SK-N-DZ (cell line): Measurements from ENCODE around the gene SEC23A. TPM values are rescaled to one million over a fixed set of nuclear protein-coding genes. Genes with fewer than 3 reads are reported as not detected.
"Not testable (repeated sequence)": the region's sequence is repeated elsewhere in the genome, so short reads cannot be mapped to it uniquely, and the experiment has no call there.

Experiments used
- DNase-seq: peaks from one replicate; pipeline ENCODE4 v3.0.0-alpha.2; 2015; ENCODE audit warnings: low spot score
- polyA plus RNA-seq, 2 experiments: library from polyadenylated mRNA; depleted of rRNA; stranded (reverse); fragments of >200 nt; gene quantifications; 2 replicates each; pipeline ENCODE4 v1.2.3, GENCODE V29; 2014

Gene SEC23A
- 55.5 and 67.9 TPM in 2 replicates for polyA plus RNA-seq (2014; cell fraction: cytosol; rRNA removed)
- polyA plus RNA-seq (2014; cell fraction: nucleus; rRNA removed): 41.6 and 51.5 TPM in 2 replicates

DNA sequence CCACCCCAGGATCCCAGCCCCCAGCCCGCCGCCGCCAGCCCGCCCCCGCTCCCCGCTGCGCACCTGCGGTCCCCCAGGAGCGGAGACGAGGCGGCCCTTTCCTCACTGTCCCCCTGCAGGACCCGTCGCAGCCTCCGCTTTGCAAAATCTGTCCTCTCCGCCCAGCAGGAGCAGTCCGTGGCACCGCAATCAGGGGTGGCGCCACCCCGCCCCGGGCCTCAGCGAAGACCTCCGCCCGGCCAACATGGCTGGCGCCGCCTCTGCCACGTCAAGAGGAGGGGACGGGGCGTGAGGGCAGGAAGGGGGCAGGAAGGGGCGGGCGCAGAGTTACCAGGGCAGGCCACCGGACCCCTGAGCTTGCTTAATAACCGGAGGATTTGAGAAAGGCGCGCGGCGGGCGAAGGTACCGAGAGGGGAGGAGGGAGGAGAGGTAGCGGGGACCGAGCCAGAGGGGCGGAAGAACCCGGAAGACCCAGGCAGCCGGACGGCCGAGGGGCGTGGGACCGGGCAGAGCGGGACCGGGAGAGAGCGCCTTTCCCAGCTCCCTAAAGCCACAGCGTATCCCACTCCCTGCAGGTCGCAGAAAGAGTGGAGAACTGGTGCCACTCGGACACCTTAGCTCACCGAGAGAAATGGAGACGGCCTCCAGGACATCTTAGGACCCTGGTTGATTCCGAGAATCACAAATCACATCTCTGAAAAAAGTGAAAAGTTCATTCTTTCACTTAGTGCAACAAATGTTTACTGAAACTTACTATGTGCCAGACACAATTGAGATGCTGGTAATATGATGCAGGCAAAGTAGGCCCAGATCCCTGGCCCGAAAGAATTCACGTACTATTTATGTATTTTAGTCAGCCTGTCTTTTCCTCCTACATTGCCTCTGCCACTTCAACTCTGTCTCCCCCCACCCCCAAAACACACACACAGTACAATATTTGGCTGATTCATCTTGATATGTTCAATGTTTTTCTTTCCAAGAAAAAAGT is at the start of gene SEC23A:
SEC23A (minus strand) TSS at position 267 of the 989 bp plus-strand sequence. CDS start 7,117 bp downstream, outside the sequence.
- peak; percentile 91 for DNase-seq

DNA sequence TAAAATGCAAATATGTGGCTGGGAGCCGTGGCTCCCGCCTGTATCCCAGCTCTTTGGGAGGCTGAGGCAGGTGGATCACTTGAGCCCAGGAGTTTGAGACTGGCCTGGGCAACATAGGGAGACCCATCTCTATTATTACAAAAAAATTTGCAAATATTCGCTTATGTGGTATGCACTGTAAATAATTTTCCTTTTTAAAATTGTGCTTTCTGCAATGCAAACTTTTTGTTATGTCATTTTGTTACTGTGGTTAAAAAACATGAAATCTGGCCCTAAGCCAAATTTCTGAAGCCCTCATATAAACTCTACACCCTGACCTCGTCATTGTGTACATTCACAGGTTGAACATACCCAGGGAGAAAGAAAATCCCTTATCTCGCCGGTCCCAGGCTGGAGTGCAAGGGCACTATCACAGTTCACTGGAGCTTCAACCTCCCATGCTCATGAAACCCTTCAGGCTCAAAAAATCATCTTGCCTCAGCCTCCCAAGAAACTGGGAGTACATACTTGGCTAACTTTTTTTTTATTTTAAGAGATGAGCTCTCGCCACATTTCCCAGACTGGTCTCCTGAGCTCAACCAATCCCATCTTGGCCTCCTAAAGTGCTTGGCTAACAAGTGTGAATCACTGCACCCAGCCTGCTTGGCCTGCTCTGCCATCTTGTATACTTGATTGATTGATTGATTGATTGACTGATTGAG is 42.4 kb upstream of the SEC23A start:
- DNase-seq: no peak

DNA sequence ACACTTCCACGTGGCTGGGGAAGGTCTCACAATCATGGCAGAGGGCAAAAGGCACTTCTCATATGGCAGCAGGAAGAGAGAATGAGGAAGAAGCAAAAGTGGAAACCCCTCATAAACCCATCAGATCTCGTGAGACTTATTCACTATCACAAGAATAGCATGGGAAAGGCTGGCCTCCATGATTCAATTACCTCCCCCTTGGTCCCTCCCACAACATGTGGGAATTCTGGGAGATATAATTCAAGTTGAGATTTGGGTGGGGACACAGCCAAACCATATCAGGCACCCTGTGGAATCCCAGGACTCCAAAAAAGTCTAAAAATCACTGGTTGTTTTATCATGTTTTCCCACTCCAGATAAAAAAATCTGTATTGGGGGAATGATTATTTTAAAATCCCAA is 40.2 kb upstream of the SEC23A start:
- DNase-seq: not testable (repeated sequence)

DNA sequence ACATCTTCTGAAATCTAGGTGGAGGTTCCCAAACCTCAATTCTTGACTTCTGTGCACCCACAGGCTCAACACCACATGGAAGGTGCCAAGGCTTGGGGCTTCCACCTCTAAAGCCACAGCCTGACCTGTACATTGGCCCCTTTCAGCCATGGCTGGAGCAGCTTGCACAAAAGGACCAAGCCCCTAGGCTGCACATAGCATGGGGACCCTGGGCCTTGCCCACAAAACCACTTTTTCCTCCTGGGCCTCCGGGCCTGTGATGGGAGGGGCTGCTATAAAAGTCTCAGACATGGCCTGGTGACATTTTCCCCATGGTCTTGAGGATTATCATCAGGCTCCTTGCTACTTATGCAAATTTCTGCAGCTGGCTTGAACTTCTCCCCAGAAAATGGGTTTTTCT is 38.6 kb upstream of the SEC23A start:
- DNase-seq: not testable (repeated sequence)

DNA sequence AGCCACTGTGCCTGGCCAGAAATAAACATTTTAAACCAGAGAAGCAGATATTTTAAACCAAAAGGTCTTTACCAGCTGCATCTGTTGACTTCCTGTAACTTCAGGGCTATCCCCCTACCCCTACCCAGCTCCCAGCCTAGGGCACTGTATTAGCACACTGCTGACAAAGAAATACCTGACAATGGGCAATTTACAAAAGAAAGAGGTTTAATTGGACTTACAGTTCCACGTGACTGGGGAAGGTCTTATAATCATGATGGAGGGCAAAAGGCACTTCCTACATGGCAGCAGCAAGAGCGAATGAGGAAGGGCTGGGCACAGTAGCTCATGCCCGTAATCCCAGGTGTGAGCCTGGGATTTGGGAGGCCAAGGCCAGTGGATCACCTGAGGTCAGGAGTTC is 37.1 kb upstream of the SEC23A start:
- DNase-seq: no peak

DNA sequence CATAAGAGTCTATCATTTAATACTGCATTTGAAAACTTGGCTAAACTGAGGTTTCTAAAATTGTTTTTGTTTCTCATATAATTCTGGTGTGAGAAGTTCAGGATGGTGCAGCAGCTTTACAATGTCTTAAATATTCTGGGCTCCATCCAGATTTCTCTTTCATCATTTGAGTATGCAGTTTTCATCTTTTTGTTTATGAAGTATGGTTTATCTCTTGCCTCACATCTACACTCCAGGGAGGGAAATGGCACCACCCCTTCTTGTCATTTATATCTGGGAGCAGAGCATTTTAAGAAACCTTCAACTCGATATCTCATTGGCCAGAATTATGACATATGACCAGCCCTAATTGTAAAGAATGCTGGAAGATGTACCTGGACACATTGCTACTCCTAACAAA is 35.4 kb upstream of the SEC23A start:
- no peak for DNase-seq

DNA sequence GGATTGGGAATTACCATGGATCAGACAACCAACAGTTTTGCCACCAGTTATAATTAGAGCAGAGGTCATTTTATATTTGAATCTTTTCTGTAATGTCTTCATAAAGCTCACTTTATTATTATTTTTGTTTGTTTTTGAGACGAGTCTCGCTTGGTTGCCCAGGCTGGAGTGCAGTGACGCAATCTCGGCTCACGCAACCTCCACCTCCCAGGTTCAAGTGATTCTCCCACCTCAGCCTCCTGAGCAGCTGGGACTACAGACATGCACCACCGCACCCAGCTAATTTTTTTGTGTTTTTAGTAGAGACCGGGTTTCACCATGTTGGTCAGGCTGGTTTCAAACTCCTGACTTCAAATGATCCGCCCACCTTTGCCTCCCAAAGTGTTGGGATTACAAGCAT is 34.8 kb upstream of the SEC23A start:
- not testable (repeated sequence) for DNase-seq

DNA sequence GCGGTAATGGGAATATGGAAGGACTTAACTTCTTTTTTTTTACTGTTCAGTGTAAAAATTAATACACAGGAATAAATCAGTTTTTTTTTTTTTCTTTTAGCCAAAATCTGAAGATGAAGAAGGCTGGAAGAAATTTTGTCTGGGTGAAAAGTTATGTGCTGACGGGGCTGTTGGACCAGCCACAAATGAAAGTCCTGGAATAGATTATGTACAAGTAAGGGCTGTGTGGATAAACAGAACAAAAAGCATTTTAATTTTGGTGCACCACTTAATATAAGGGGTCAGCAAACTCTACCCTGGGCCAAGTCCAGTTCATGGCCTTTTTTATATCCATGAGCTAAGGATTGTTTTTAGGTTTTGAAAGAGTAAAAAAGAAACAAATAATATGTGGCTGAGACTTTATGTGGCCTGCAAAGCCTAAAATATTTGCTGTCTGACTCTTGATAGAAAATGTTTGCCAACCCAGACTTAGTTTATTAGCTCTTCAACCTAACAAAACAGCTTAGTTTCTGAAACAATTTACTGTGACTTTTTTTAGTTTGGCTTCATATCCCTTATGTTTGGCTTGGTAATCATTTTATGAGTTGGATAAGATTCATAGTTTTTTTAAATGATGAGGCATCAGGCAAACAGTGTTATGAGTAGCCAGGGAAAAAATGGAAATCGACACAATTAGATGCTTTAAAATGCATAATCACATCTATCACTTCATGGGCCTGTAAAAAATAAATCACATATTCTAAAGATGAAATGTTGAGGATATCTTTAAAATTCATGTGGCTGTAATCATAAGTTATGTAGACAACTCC is 19.5 kb upstream of the SEC23A start:
- DNase-seq: no peak

DNA sequence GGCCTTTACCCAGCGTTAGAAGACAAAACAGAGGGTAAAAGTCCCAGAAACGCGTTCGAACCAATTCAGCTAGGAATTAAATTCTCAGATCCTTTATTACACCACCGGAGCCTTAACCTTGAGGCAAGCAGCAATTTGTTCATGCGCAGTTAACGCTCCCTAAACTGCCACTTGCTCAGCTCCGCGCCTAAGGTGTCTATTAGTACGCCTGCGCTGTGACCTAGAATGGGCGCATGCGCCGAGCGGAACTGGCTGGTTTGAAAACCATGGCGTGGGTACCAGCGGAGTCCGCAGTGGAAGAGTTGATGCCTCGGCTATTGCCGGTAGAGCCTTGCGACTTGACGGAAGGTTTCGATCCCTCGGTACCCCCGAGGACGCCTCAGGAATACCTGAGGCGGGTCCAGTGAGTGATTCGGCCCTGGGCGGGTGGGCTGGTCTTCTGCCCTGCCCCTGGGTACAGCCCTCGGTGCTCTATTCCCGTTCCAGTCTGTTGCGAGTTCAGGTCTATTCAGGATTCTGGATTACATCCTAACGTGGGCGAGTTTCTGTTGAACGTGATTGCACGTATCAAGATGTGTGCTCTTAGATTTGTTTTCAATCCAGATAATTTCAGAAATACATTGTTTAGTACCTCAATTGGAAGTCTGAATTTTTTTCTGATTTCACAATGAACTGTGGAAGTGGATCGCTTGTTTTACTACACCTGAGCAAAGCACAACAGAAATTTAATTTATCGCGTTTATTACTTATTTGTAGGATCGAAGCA is 11.2 kb upstream of the SEC23A start, which contains the start of gene GEMIN2:
GEMIN2 (plus strand) TSS at position 251 of the 766 bp plus-strand sequence; CDS start at position 267, 16 bp downstream.
- DNase-seq: peak; percentile 93

DNA sequence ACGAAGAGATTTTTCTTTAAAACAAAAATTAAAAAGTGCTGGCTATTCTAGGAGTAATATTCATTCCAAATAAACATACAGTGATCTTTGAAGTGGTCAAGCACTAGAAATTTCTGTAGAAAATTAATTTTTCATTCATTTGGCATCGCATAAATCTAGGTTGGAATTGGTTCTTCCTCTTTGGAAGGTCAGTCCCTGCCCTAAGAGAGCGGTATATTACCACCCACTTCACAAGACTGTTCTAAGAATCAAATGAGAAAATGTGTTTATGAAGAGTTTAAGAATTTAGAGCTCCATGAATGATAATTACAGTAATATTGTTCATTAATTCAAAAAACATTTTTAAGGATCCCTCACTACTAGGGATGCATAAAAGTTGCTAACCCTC is 10.6 kb upstream of the SEC23A start:
- no peak for DNase-seq

DNA sequence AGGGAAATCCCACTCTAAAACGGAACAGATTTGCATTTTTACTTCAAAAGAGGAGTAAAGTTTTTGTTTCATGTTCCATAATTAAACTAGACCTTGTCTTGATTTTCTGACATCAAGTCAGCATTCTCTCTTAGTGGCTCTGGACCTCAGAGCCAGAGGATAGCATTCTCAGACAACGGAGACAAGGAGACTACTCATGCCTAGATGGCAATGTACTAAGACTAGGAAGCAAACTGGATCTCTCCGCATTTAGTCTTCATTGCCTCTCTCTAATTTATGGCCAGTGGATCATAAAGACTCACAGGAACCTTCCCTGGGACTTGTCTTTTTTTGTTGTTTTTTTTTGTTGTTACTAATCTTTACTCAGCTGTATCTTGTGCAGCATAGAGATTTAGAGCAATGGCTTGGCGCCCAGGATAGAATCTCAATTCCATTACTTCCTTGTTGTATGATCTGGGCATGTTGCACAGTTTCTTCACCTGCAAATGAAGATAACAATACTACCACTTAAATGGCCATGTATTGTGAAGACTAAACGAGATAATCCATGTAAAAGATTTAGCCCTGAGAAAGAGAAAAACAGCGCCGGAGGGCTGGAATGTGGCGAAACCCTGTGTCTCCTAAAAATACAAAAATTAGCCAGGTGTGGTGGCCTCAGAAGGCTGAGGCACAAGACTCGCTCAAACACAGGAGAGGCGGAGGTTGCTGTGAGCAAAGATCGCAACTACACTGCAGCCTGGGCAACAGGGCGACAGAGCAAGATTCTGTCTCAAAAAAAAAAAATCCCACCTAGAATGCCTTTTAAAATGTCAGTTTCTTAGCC is 7.1 kb upstream of the SEC23A start:
- no peak for DNase-seq

DNA sequence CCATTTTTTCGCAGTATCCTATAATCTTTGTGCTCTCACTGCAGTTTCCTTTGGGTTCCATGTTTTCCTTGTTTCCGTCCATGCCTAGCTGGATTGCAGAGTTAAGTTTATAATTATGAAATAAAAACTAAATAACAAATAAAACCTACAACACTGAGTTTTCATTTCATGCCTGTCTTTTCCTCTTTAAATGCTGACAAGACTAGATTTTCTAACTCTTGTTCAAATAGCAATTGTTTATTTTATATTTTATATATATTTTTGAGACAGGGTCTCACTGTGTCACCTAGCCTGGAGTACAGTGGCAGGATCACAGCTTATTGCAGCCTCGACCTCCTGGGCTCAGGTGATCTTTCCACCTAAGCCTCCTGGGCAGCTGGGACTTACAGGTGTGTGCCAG is 5.8 kb upstream of the SEC23A start:
- DNase-seq: no peak

DNA sequence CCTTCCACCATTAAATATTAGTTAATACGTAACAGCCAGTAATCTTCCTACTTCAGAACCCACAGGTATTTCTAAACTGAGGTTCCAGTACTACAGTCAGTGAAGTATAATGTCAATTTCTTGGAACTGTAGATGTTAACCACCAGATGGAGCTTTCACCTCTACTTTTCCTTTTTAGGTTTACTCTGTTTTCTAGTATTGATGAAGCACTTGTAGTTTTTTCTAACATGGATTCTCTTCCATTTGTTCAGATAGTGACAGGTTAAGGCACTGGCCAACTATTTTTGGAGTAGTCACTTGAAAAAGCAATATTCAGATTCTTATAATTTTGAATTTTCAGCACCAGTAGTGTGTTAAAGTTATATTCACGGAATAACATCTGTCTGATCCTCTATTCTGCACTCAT is 4.6 kb upstream of the SEC23A start:
- DNase-seq: peak; percentile 44

DNA sequence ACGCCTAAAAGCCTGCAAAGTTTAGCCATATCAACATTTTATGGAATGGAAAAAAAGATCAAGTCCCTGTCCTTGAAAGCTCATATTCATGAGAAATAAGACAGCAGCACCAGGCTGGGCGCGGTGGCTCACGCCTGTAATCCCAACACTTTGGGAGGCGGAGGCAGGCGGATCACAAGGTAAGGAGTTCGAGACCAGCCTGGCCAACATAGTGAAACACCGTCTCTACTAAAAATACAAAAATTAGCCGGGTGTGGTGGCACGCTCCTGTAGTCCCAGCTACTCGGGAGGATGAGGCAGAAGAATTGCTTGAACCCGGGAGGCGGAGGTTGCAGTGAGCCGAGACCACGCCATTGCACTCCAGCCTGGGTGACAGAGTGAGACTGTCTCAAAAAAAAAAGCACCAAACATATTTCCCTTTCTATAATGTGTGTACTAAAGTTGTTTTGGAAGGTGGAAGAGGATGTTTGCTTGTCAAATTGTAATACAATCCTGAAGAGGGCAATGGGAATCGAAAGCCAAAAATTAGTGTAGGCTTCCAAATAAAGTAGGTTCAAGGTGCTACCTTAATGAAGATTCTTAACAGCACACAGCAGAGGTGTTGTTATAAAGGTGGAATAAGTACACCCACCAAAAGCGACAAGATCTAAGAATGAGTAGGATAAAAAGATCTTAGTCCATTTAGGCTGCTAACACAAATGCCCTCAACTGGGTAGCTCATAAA is 1.2 kb upstream of the SEC23A start:
- not testable (repeated sequence) for DNase-seq

DNA sequence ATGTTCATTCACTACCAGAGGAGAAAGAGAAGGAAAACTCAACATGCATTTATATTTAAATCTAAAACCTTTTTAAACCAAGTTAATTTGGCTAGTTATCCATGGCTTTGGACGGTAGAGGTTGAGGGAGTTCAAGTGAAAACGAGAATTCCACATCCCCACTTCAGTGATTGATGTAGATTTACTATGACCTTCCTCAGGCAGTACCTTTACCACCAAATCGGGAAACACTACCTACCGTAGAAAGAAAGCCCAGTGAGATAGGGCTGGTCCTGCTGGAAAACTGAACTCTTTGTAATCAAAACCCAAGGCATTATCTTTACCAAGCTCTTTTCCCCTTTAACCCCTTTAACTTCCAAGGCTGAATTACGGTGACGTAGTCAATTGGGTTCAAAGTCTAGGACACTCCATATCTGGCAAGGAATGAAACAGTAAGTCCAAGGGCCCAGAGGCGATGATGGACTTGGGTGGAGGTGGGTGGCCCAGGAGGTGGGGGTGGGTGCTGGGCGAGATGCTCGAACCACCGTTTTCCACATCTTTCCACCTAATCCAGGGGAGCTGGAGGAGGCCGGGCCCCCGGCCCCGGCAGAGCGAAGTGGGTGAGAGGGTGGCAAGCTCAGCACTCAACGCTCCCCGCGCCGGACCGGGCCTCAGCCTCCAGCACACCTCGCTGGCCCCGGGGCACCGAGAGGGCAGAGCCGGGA is 618 bp downstream of the SEC23A start:
- DNase-seq: peak; percentile 27

DNA sequence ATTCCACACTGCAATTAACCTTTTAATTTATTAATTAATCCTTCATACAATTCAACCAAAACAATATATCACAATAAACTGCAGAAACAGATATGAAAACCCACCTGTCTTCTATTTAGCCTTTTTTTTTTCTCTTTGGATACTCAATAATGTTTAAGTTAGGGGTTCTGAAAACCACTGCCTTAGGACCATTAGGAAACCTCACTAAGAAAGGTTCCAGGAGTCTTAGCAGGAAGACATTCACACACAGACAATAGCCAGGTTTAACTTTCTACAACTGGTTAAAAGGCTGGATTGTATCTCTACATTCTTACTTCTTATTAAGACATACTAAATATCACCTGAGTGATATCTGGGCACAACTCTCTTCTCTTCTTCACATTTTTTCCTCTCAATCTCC is 3.3 kb downstream of the SEC23A start:
- no peak for DNase-seq

DNA sequence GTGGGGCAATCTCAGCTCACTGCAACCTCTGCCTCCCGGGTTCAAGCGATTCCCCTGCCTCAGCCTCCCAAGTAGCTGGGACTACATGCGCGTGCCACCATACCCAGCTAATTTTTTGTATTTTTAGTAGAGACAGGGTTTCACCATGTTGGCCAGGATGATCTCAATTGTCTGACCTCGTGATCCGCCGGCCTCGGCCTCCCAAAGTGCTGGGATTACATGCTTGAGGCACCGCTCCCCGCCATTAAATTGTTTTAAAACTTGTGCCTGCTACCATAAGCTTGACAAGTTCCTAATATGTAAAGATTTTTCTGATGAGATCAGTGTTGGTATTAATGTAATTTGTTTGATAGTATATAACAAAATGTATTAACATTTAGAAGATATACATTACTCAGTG is 3.8 kb downstream of the SEC23A start:
- not testable (repeated sequence) for DNase-seq

DNA sequence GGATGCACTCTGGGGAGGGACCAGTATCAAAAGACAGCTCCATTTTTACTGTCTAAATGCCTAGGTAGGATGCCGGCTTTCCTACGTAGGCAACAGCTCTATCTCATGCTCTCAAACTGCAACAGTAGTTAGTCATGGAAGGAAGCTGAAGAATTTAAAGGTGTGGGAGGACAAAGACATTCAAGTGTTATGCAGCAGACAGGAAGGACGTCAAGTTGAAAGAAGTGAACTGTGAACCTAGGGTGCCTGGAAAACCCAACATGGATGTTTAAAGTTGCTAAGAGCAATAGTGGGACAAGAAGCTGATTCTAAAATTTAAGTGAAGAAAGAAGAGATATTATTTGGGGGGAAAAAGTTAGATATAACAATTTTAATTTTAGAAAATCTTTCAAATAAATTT is 5.9 kb downstream of the SEC23A start:
- no peak for DNase-seq
